GM21360 (cell line): ENCODE results near the gene NUAK2.
"Not testable (repeated sequence)": the region's sequence is repeated elsewhere in the genome, so short reads cannot be mapped to it uniquely, and the experiment has no call there.

Experiments used
- ATAC-seq: cut with Tn5 transposase; IDR thresholded peaks from one replicate; pipeline ENCODE4 v1.9.1; 2021; ENCODE audit warnings: mild to moderate bottlenecking, moderate library complexity; ENCODE audit not compliant: unreplicated experiment

Gene NUAK2

DNA sequence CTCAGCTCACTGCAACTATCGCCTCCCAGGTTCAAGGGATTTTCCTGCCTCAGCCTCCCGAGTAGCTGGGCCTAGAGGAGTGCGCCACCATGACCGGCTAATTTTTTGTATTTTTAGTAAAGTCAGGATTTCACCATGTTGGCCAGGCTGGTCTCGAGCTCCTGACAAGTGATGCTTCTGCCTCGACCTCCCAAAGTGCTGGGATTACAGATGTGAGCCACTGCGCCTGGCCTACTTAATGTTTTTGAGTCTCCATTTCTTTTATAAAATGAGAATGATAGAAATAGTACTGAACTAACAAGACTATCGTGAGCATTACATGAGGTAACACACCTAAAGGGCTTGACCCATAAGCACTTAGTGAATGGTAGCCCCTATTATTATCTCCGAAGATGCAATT, 21.4 kb downstream of the NUAK2 start:
- no peak for ATAC-seq

DNA sequence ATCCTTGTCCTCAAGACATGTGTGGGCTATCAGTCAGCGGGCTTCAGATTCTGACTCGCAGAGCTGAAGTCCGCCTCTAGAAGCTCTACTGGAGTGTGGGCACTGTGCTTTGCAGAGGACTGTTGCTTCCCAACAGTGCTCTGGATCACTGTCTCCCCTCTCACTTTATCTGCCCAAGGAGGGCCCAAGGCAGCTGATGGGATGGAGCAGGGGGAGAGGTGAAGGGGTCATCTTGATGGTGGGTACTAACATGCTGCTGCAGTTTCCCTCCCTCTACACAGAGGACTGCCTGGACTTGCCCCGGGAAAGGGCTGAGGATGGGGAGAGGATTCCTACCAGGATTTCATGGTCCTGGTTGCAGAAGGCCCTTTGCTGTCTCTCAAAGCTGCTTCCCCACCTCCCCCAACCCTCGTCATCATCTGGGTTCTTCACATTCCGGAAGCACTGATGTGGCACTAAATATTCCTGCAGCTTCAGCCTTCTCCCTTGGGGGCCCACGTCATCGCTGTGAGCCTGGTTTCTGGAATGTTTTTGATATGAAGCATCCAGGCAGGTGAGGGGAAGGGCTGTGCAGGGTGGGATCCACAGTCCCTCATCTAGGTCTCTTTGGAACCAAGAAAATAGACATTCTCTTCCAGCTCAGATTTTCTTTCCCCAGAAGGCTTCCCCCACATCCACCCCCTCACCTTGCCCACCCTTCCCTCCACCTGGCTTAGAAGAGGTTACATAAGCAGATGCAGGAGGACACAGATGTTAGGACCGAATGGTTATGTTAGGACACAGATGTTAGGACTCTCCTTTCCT, 23.2 kb downstream of the NUAK2 start:
- ATAC-seq = no peak

DNA sequence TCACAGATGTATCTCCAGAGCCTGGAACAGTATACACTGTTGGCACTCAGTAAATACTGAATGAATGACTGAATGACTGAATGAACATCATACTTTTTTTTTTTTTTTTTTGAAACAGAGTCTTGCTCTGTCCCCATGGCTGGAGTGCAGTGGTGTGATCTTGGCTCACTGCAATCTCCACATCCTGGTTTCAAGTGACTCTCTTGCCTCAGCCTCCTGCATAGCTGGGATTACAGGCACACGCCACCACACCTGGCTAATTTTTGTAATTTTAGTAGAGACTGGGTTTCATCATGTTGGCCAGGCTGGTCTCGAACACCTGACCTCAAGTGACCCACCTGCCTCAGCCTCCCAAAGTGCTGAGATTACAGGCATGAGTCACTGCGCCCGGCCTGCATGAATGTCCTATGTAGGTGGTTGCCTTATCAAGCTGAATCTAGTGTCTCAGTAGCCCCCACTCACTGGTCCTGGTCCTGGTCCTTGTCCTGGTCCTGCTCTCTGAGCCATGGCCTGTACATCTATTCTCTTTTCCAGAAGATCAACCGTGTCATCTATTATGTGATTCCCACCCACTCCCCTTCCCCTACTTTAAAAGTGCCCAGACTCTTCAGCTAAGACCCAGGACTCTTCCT, 23.9 kb downstream of the NUAK2 start:
- ATAC-seq = not testable (repeated sequence)

DNA sequence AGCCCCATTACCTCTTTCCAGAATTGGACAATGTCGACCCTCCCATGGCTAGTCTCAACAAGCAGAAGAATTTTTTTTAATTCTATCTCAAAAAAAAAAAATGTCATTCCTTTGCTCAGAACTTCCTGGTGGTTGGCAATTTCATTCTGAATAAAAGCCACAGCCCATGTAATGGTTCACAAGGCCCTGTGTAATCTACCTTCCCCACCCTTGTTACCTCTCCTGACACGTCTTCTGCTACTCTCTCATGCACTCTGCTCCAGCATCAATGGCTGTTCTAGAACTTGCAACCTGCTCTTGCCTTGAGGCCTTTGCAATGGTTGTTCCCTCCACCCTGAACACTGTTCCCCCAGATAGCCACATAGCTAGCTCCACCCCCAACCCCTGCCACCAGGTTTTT, 25.4 kb downstream of the NUAK2 start:
- no peak for ATAC-seq

DNA sequence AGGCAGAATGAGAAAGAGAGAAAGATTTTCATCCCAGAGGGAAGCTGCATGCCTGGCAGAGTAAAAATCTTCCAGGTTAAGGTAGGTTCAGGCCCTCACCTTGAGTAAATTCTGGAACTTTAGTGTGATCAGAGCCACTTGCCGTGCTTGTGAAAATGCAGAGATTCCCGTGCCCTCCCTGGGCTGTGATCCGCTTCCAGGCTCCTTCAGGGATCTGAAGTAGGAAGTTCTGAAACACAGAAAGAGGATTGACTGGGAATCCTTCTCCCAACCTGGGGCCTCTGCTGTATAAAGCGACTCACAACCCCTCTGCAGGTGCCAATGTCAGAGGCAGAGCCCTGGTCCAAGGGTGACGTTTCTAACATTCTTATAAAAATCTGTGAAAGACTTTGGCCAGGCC, 26.6 kb downstream of the NUAK2 start:
- ATAC-seq = no peak

DNA sequence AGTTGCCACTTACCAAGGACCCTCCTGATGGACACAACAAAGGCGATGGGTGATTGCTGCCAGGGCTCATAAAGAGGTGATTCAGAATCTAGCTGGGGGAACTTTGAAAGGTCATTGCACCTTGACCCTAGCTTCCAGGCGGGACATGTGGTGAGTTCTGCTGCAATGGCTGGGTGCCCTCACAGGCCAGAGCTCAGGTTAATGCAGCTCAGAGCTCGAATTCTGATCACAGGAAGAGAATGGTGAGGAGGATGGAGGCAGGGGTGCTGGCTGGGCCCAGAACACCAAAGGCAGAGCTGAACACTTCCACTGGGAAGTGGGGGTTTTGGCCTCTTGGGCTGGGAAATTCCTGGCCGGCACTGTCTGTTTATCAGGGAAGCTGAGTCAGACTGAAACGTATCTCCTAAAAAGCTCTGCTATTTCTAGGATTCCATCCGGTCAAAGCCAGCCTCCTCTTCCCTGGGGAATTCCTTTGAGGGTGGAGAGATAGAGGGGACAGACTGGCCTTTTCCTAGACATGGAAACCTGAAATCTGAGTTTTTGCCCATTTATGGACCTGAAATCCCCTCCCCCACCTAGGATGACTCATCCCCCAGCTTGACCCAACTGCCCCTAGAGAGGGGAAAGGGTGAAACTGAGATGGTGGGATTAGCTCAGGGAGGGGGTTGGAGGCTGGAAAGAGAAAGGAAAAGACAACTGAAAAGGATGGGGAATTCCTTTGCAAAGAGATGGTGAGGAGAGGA, 27.2 kb downstream of the NUAK2 start:
- no peak for ATAC-seq

DNA sequence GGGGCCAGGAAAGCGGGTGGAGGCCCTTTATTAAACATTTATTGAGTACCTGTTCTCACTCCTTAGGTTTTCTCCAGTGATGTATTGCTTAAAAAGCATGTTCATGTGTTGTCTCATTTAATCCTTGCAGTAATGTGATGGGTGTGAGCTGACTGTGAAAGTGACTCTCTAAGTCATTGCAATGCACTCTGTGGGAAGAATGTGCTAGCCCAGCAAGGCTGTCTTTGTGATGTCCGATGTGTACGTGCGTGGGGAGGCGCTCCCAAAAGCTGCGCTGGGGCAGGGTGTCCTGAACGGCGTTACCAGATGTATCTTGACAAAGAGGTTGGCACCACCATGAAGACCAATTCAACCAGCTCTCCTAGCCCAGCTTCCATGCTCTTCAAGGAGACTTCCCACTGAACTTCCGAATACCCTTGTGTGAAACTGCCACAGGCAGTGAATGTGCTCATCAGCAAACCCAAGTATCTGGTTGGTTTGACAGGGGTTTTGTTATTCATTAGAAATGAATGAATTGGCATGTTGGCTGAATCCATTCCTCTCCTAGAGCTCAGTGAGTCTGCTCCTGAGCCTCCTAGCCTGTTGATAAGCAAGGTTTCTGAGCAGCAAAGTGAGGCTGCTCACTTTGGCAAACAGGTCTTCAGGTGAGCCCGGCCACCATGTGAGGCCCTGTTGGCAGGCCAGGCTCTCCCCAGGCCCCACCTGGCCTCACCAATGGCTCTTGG, 28.0 kb downstream of the NUAK2 start:
- no peak for ATAC-seq

DNA sequence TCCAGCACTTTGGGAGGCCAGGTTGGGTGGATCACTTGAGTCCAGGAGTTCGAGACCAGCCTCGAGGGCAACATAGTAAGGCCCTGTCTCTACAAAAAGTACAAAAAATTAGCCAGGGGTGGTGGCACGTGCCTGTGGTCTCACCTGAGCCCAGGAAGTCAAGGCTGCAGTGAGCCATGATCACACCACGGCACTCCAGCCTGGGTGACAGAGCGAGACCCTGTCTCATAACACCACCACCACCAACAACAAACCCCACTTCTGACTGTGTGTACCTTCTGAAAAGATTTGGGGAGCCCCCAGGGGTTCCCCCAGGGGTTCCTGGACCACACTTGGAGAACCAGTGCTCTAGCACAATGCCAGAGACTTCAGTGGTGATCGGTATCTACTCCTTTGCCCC, 29.9 kb downstream of the NUAK2 start:
- no peak for ATAC-seq

DNA sequence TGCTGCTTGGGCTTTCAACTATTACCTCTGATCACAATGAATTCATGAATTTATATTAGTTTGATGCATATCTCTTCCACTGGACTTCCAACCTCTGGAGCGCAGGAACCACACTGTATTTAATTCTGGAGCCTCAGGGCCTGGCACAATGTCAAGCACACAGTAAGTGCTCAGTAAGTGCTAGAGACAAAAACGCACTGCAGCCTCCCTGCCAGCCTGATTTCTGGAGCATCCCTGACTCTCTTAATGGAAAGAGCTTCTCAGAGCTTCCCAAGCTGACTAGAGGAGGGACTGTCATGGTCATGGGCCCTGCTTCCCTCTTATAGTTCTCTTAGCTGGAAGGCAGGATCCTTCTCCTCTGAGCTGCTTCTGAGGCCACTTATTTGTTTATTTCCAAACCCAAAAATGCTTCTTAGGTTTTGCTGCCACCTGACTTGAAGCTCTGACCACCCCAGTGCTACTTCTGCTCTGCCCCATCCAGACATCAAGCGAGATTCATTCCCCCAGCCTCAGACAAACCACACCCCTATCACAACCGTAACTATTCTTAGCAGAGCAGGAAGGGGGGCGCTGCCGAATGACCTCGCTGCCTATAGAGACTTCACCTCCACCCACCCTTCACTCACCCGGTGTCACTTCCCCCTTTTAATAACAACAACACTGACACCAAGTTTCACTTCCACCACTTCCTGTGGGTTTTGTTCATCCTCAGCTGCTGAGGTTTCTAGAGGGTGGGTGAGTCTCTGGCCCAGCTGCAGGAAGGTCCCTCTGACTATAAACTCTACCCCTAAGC, 33.6 kb downstream of the NUAK2 start:
- peak; percentile 71 for ATAC-seq

DNA sequence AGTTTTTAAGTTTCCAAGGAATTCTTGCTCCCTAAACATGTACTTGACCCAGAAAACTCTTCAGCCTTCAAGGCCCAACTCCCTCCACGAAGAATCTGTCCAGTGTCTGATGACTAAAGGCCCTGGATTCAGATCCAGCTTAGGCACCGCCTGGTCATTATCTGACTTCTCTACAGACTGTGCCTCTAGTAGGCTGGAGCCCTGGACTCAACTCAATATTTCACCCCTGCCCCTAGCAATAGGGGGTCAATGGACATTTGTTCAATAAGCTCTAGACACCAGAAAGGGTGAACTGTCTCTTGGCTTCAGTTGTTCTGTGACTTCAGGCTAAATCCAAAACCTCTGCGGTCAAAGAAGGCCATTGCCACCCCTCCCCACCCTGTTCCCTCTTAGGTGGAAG, 34.5 kb downstream of the NUAK2 start:
- no peak for ATAC-seq

DNA sequence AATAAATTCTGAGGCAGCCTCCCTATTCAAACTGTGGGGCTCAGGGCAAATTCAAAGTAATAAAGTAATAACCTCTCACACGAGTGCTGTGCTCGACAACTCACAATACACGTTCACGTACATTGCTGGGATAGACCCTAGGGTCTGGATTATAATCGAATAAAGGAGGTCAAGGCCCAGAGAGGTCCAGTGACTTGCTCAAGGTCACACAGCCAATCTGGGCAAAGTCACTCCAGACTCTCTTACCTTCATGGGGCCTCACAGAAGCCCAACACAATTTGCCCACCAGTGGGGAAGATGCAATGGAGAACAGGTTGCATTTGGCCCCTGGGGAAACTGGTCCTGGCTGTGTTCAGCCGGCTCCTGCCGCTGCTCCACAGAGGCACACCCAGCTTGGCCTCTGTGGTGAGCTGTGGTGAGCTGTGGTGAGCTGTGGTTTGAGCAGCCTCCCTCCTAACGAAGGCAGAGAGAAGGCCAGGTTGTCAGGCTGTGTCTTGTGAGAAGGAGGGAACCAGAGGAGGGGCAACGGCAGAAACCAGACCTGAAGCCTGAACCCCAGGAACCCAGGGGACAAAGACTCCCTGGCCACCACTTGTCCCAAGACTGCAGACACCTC, 35.1 kb downstream of the NUAK2 start:
- peak; percentile 29 for ATAC-seq

DNA sequence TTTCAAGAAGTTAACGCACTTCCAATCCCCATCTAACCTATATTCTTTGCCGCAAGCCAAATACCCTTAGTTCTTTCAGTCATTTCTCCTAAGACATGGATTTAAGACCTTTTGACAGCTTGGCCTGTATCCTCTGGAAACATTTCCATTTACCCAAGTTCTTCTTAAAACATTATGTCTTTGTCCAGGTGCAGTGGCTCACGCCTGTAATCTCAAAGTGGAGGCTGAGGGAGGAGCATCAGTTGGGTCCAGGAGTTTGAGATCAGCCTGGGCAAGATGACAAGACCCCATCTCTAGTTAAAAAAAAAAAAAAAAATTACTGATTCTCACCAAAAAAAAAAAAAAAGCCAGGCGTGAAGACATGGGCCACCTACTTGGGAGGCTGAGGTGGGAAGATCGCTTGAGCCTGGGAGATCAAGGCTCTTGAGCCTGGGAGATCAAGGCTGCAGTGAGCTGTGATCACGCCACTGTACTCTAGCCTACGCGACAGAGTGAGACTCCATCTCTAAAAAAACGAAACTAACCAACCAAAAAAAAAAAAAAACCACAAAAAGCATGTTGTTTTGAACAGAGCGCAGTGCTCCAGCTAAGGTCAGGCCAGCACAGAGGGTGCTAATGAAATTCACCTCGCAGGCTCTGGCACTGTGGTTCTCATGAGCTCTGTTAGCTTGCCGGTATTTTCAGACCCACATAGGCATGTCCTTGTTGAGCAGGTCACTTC, 36.0 kb downstream of the NUAK2 start:
- no peak for ATAC-seq

DNA sequence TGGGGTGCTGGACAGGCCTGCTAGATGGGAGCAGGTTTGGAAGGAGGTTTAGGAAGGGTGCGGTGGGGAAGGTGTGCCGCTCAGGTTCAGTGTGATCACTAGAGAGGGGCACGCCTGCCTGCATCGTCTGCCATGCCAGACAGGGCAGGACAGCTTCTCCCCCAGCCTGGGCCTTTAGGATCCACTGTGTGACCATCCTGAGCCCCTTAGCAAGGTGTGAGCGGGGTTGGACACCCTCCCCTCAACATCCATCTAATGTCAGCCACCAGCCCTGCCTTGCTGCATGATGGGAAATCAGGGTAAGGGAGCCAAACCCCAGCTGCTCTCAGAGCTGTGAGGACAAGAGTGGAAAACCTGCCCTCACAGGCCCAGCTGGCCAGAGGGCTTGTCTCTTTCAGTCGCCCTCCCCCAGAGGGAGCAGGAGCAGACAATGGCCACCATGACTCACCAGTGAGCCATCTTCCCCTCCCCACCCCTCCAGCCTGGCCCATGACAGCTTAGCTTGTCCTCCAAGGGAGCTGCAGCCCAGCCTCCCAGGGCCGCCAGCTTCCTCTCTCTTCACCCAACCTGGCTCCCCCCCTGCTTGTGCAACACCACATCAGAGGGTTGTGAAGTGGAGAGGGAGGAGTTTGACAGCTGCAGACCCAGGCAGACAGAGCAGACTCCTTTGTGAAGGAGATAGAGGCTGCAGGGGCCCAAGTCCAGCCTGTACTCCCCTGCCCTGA, 37.0 kb downstream of the NUAK2 start:
- no peak for ATAC-seq

DNA sequence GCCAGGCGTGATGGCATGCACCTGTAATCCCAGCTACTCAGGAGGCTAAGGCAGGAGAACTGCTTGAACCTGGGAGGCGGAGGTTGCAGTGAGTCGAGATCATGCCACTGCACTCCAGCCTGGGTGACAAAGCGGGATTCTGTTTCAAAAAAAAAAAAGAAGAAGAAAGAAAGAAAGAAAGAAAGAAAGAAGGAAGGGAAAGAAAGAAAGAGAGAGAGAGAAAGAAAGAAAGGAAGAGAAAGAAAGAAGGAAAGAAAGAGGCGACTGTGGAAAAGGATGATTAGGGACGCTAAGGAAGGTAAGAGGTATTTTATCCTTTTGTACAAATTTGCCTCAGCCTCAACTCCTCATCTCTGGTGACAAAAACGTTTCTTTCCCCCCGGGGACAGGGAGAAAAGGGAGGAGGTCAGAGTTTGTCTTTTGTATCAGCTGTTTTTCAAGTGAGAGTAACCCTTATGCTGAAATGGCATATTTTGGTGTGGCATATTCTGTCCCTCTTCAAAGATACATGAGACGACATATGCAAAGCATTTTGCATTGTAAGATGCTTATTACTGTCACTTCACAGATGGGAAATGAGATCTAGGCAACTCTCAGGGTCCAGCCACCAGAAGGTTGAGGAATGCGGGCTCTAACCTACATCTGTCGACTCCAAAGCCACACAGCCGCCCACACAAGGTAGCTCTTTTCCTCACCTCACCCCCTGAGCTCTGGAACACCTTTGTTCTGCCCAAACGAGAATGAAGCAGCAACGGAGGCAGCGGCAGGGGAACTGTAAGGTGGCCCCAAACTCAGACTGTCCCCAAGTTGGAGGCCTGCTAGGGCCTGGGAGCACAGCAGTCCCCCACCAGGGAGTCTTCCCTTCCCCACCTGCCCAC, 38.0 kb downstream of the NUAK2 start:
- ATAC-seq = no peak

DNA sequence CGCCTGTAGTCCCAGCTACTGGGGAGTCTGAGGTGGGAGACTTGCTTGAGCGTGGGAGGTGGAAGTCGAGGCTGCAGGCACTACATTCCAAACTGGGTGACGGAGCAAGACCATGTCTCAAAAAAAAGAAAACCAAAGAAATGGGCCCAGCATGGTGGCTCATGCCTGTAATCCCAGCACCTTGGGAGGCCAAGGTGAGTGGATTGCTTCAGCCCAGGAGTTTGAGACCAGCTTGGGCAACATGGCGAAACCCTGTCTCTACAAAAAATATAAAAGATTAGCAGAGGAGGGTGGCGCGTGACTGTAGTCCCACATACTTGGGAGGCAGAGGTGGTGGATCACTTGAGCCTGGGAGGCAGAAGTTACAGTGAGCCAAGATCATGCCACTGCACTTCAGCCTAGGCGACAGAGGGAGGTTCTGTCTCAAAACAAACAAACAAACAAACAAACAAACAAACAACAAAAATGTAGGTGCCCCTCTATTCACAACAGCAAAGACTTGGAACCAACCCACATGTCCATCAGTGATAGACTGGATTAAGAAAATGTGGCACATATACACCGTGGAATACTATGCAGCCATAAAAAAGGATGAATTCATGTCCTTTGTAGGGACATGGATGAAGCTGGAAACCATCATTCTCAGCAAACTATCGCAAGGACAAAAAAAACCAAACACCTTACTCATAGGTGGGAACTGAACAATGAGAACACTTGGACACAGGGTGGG, 40.7 kb downstream of the NUAK2 start:
- not testable (repeated sequence) for ATAC-seq

DNA sequence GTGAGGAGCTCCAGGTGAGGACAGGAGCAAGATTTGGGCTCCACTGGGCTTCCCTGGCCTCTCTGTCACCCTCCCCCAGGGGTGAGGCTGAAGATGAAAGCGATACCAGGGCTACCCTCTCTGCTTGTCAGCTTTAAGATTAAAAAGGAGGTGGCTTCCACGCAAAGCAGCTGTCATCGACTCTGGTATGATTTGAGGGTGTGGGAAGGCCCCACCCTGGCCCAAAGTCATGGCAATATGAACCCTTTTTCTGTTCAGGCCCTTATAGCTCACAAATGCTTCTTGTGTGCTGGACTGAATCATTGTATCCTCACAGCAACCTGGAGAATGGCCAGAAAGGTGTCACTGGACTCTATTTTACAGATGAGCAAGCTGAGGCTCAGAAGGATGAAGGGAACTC, 41.6 kb downstream of the NUAK2 start:
- ATAC-seq = no peak

DNA sequence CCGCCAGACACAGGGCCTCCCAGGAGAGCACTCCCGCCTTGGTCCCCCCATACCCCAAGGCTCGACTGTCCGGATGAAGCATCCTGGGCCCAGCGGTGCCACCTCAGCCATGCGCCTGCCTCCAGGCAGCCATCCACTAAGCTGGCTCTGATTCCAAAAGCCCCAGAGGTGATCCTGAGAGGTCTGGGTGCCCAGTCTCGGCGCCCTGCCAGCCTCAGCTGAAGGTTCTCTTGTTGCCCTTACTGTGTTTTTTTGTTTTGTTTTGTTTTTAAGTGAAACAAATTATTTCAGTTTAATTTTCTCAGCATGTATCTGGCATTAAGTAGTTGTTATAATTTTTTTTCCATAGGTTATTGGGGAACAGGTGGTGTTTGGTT, 44.9 kb downstream of the NUAK2 start:
- ATAC-seq = no peak
